HPDE6-E6E7 (cell line): ENCODE results near the gene LCE1A.

Source experiments
- DNase-seq: peaks from one replicate; pipeline ENCODE4 v3.0.0; 2011; ENCODE audit warnings: missing footprints; ENCODE audit errors: extremely low spot score

Gene LCE1A

DNA sequence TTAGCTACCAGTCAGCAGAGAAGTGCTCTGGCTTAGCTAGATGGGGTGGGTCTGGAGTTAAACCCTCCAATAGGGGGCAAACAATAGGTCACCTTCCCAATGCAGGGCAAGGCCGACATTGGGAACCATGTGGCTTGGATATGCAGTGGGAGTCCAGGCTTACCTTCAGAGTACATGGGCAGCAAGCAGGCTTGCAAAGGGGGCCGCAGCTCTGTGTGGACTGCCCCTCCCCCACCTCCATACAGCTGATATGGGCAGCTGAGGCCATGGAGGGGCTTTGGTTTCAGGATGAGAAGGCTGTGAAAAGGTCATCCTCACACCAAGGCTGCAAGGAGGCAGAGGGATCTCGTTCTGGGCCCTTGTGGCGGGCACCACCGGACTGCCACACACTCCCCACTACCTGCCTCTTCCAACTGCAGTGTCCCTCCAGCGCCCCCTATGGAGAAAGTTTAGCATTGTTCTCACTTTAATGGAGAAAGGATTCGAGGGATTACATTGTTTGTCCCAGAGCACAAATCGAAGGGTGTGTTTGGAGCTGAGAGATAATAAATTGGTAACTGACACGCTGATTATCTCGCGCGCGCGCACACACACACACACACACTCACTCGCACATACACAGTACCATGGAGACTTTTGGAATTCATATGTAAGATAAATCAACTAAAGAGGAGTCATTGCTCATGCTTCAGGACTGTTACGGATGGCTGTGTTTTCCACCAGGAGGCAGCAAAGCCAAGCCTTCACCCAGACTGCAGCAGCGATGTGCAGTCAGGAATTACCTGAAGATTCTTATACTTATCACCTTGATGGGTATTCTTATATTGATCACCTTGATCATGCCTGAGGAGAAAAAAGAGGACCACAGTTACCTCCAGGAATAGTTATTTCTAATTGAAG is 43.8 kb downstream of the LCE1A start:
- DNase-seq: peak; percentile 71

GRCh38 chr1:152871731-152872126 is 44.5 kb downstream of the LCE1A start:
- no peak for DNase-seq

DNA sequence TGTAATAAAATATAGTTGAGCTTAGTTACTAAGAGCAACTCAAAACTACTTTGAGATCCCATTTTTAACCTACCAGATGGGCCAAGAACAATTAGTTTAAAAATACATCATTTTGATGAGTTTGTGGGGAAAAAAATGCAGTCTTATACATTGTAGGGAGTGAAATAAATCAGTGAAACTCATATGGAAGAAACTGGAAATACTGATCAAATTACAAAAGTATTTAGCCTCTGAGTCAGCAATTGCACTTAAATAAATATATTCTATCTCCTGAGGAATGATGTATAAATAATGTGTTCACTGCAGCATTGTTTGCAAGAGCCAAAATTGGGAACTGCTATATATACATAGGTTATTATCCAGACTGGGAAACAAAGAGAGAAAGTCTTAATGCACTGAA is 46.2 kb downstream of the LCE1A start:
- DNase-seq: no peak

- no peak for DNase-seq
These were observed 49.6 kb downstream of the LCE1A start for GRCh38 chr1:152876827-152877226.
